K562 (cell line): ENCODE data around the gene GYS1. TPM values are rescaled to one million over a fixed set of nuclear protein-coding genes. Genes with fewer than 3 reads are reported as not detected.

ENCODE experiments used
- BCLAF1 ChIP-seq, 2 experiments: fragments of 450-650 bp in 1 of 2; IDR thresholded peaks; 2 replicates each; pipeline ENCODE4 v1.6.1; 2011 to 2017; ENCODE audit warnings: low read depth in 2 of 2, antibody characterized with exemption in 1 of 2, borderline replicate concordance in 1 of 2, low read length in 1 of 2, mild to moderate bottlenecking in 1 of 2, mixed read lengths in 1 of 2; ENCODE audit not compliant: control insufficient read depth in 1 of 2
- CBFA2T2 ChIP-seq: fragments of 450-650 bp; conservative IDR thresholded peaks from 2 replicates; pipeline ENCODE4 v1.6.1; 2017; ENCODE audit warnings: mild to moderate bottlenecking
- CBX5 ChIP-seq: IDR thresholded peaks from 2 replicates; pipeline ENCODE4 v1.6.1; 2014; ENCODE audit warnings: low read depth, borderline replicate concordance
- CCNT2 ChIP-seq: IDR thresholded peaks from 2 replicates; pipeline ENCODE4 v1.6.1; 2011; ENCODE audit warnings: borderline replicate concordance, low read depth, mild to moderate bottlenecking, moderate library complexity, mixed read lengths, low read length; ENCODE audit not compliant: insufficient read length; ENCODE audit errors: extremely low read depth
- CREB5 ChIP-seq: fragments of 250-450 bp; sonication (Bioruptor Pico); IDR thresholded peaks from 2 replicates; pipeline ENCODE4 v1.5.0; 2020; ENCODE audit warnings: mild to moderate bottlenecking
- E2F4 ChIP-seq: sonication (generic); formaldehyde crosslinking; IDR thresholded peaks from 2 replicates; pipeline ENCODE4 v1.8.0; 2022; ENCODE audit warnings: mild to moderate bottlenecking, low read depth, missing genetic modification reagents
- FUS ChIP-seq: fragments of 200-400 bp; formaldehyde crosslinking; optimal IDR thresholded peaks from 2 replicates; pipeline ENCODE3; 2017; ENCODE audit warnings: low read depth, low read length
- HDAC2 ChIP-seq: fragments of 450-650 bp; IDR thresholded peaks from 2 replicates; pipeline ENCODE4 v1.6.1; 2016; ENCODE audit warnings: mild to moderate bottlenecking
- POLR2B ChIP-seq: fragments of 450-650 bp; IDR thresholded peaks from 2 replicates; pipeline ENCODE4 v1.6.1; 2018; ENCODE audit warnings: low read depth; ENCODE audit not compliant: partially characterized antibody
- SMAD1 ChIP-seq: fragments of 150-350 bp; IDR thresholded peaks from 2 replicates; pipeline ENCODE4 v1.6.1; 2014; ENCODE audit warnings: low read length, low read depth; ENCODE audit not compliant: partially characterized antibody
- USF2 ChIP-seq: sonication (generic); formaldehyde crosslinking; IDR thresholded peaks from 2 replicates; pipeline ENCODE4 v1.5.0; 2020; ENCODE audit warnings: missing genetic modification reagents
- ZMIZ1 ChIP-seq, 2 experiments: fragments of 150-350 bp in 1 of 2; IDR thresholded peaks; 2 replicates each; pipeline ENCODE4 v1.6.1; 2012 to 2016; ENCODE audit warnings: low read depth in 2 of 2, low read length in 2 of 2, mild to moderate bottlenecking in 1 of 2, moderate library complexity in 1 of 2
- ZNF445 ChIP-seq: fragments of 250-450 bp; sonication (Bioruptor Pico); IDR thresholded peaks from 2 replicates; pipeline ENCODE4 v1.4.0; 2020; ENCODE audit warnings: low read depth, mild to moderate bottlenecking, moderate library complexity
- ZNF76 ChIP-seq: fragments of 250-450 bp; sonication (Bioruptor Pico); IDR thresholded peaks from 2 replicates; pipeline ENCODE4 v1.4.0; 2020; ENCODE audit warnings: mild to moderate bottlenecking, moderate library complexity, borderline replicate concordance
- polyA plus RNA-seq, 8 experiments: library from polyadenylated mRNA; depleted of rRNA in 4 of 8; stranded (reverse) in 5 of 8; unstranded in 3 of 8; fragments of >200 nt; fragmentation: Nextera tagmentation in 2 of 8; fragmentation: Illumina TruSeq in 1 of 8; extraction: Ambion mirVana in 2 of 8; extraction: Trizol in 1 of 8; gene quantifications; 2 replicates each; pipeline versions ENCODE4 v1.2.1 to v1.2.3, GENCODE V29; 2011 to 2014; ENCODE audit warnings: inconsistent platforms in 1 of 8, missing spikeins in 1 of 8
- total RNA-seq, 7 experiments: library from RNA; depleted of rRNA in 6 of 7; stranded (reverse); fragments of >200 nt in 6 of 7; fragmentation: Illumina TruSeq in 2 of 7; extraction: Trizol in 2 of 7; gene quantifications; 2 replicates each; pipeline versions ENCODE4 v1.2.1 to v1.2.3, GENCODE V29; 2011 to 2021; ENCODE audit warnings: low replicate concordance in 1 of 7

The GYS1 gene
- total and polyA plus RNA-seq, 9 of the 15 experiments (the other 6 are each of a cell fraction or from before 2014, with no cell fraction given): 1.9 to 31.1 (median 15.2) TPM

- TF ChIP-seq CBFA2T2 (no peak), CBX5 (no peak), CREB5 (CRISPR knock-in tag) (no peak), ZMIZ1 (IDR thresholded peaks at IDR 0.05; ENCODE audit: low read depth in 2 of 2, low read length in 2 of 2) (peak in 1 of 2 experiments; percentile 59; a peak in 1 of 4 replicates), CCNT2 (peak; percentile 80), POLR2B (peak; percentile 78), USF2 (CRISPR knock-in tag) (peak; percentile 81), BCLAF1 (IDR thresholded peaks at IDR 0.05; ENCODE audit: borderline replicate concordance in 1 of 2, control insufficient read depth in 1 of 2, low read depth in 2 of 2, low read length in 1 of 2) (peak; percentile 20 to 76; a peak in 2 of 4 replicates), E2F4 (no peak), ZNF76 (peak; percentile 19; the same call in 1 of the 2 replicates), ZNF445 (CRISPR knock-in tag) (peak; percentile 81), HDAC2 (no peak), SMAD1 (peak; percentile 30), FUS (peak; percentile 8)
These were observed 25.5 kb downstream of the GYS1 start (continued) for GRCh38 chr19:48967346-48968178.
